H4 (cell line): Measurements from ENCODE around the gene TGFBR3. TPM values are rescaled to one million over a fixed set of nuclear protein-coding genes. Genes with fewer than 3 reads are reported as not detected.
A peak's percentile ranks its signal among the peaks of the same experiment; 100 is the strongest.
"Not testable (repeated sequence)": the region's sequence is repeated elsewhere in the genome, so short reads cannot be mapped to it uniquely, and the experiment has no call there.

Experiments used
- DNase-seq: peaks from one replicate; pipeline ENCODE4 v3.0.0-alpha.2; 2015; ENCODE audit warnings: low spot score
- total RNA-seq: library from RNA; depleted of rRNA; stranded (reverse); fragments of >200 nt; shearing (Covaris generic); gene quantifications from 2 replicates; pipeline ENCODE4 v1.2.3, GENCODE V29; 2014

TGFBR3 gene
- total RNA-seq, 1 experiment from 2014 or later, result 3.4 TPM

- no peak for DNase-seq
These were observed 1.3 kb downstream of the TGFBR3 start for GRCh38 chr1:91884459-91885212.

GRCh38 chr1:91883470-91883869 lies 2.5 kb downstream of the TGFBR3 start:
- no peak for DNase-seq

- DNase-seq, result no peak
These were observed 4.7 kb downstream of the TGFBR3 start for GRCh38 chr1:91881280-91881679.

- no peak for DNase-seq
These were observed 6.2 kb downstream of the TGFBR3 start for GRCh38 chr1:91879733-91880132.

- no peak for DNase-seq
These were observed 8.3 kb downstream of the TGFBR3 start for GRCh38 chr1:91877574-91878208.

- DNase-seq, result no peak
These were observed 9.0 kb downstream of the TGFBR3 start for GRCh38 chr1:91876781-91877573.

GRCh38 chr1:91876040-91876470 lies 9.9 kb downstream of the TGFBR3 start:
- no peak for DNase-seq

GRCh38 chr1:91874167-91874566 lies 11.8 kb downstream of the TGFBR3 start:
- no peak for DNase-seq

- DNase-seq, result no peak
These were observed 13.3 kb downstream of the TGFBR3 start for GRCh38 chr1:91872559-91873081.

- DNase-seq, result no peak
These were observed 14.0 kb downstream of the TGFBR3 start for GRCh38 chr1:91872000-91872399.

GRCh38 chr1:91870322-91870721 lies 15.6 kb downstream of the TGFBR3 start:
- no peak for DNase-seq

- DNase-seq, result no peak
These were observed 19.5 kb downstream of the TGFBR3 start for GRCh38 chr1:91866425-91866824.

GRCh38 chr1:91864017-91864700 lies 21.8 kb downstream of the TGFBR3 start:
- DNase-seq, result peak; percentile 40

- DNase-seq, result no peak
These were observed 22.5 kb downstream of the TGFBR3 start for GRCh38 chr1:91863498-91863897.

- no peak for DNase-seq
These were observed 23.8 kb downstream of the TGFBR3 start for GRCh38 chr1:91862120-91862519.

- no peak for DNase-seq
These were observed 28.3 kb downstream of the TGFBR3 start for GRCh38 chr1:91857557-91858239.

GRCh38 chr1:91856996-91857395 lies 29.0 kb downstream of the TGFBR3 start:
- no peak for DNase-seq

- no peak for DNase-seq
These were observed 31.0 kb downstream of the TGFBR3 start for GRCh38 chr1:91854852-91855534.

GRCh38 chr1:91853397-91853796 lies 32.6 kb downstream of the TGFBR3 start:
- DNase-seq, result no peak

GRCh38 chr1:91852011-91852410 lies 33.9 kb downstream of the TGFBR3 start:
- DNase-seq, result not testable (repeated sequence)
